Endothelial cell of umbilical vein (primary cell): Measurements from ENCODE around the gene DDX51. TPM values are rescaled to one million over a fixed set of nuclear protein-coding genes. Genes with fewer than 3 reads are reported as not detected.

Source experiments
- BruUV-seq: library from RNA; stranded (reverse); fragments of 400-500 nt; replicated peaks from 2 replicates; lab custom pipeline; 2021; lab: Mats Ljungman, UMichigan
- CTCF ChIA-PET: fragments of 300-600, 350-600 bp; sonication (Branson Sonifier 250); formaldehyde crosslinking; loops from one replicate; lab custom pipeline; 2021; ENCODE audit warnings: antibody characterized with exemption, inconsistent platforms; lab: Charles Lee
- POLR2A ChIA-PET: fragments of 300-600, 350-600 bp; sonication (Branson Sonifier 250); formaldehyde crosslinking; loops from one replicate; lab custom pipeline; 2021; ENCODE audit warnings: antibody characterized with exemption, inconsistent platforms; lab: Charles Lee
- DNase-seq: peaks from one replicate; pipeline ENCODE4 v3.0.0-alpha.2; 2011; ENCODE audit warnings: low read depth, low spot score
- FAIRE-seq: peaks from 2 replicates; lab custom pipeline; 2011; peaks lifted over from hg19 to GRCh38; lab: Jason Lieb, UNC
- H2AFZ ChIP-seq: 2 replicates; pipeline ENCODE4 v1.6.0; 2012; ENCODE audit warnings: low read depth, low read length, control low read depth, inconsistent platforms
- H3K27ac ChIP-seq: 2 replicates; pipeline ENCODE4 v1.5.1; 2011; ENCODE audit warnings: low read depth, mild to moderate bottlenecking, control low read depth, low read length, moderate library complexity; ENCODE audit not compliant: insufficient read depth
- H3K27me3 ChIP-seq, 2 experiments: 2 replicates each; pipeline versions ENCODE4 v1.6.0 to v1.6.1; 2011; ENCODE audit warnings: low read length in 2 of 2, mixed read lengths in 1 of 2; ENCODE audit not compliant: control insufficient read depth in 2 of 2, insufficient read depth in 2 of 2
- H3K36me3 ChIP-seq, 2 experiments: 2 replicates in 1 of 2; 3 replicates in 1 of 2; pipeline ENCODE4 v1.5.1; 2011; ENCODE audit warnings: low read length in 2 of 2, mild to moderate bottlenecking in 1 of 2, moderate library complexity in 1 of 2; ENCODE audit not compliant: control insufficient read depth in 2 of 2, insufficient read depth in 2 of 2; ENCODE audit errors: extremely low read depth in 1 of 2
- H3K4me1 ChIP-seq: 3 replicates; pipeline ENCODE4 v1.5.1; 2011; ENCODE audit warnings: mild to moderate bottlenecking, low read length; ENCODE audit not compliant: control insufficient read depth, insufficient read depth; ENCODE audit errors: extremely low read depth
- H3K4me2 ChIP-seq: 2 replicates; pipeline ENCODE4 v1.6.1; 2011; ENCODE audit warnings: low read length, control low read depth, mixed read lengths; ENCODE audit not compliant: insufficient read depth
- H3K4me3 ChIP-seq, 3 experiments: fragments of 200-600 bp in 1 of 3; sonication (generic), shearing (Covaris generic) in 1 of 3; replicated peaks in 1 of 3; 2 replicates each; pipeline ENCODE4 v1.5.1; 2011 to 2016; ENCODE audit warnings: control low read depth in 3 of 3, low read length in 3 of 3, mild to moderate bottlenecking in 2 of 3, inconsistent platforms in 1 of 3, low read depth in 1 of 3, moderate library complexity in 1 of 3; ENCODE audit not compliant: insufficient read depth in 1 of 3
- H3K79me2 ChIP-seq: 2 replicates; pipeline ENCODE4 v1.6.0; 2012; ENCODE audit warnings: low read length, inconsistent platforms; ENCODE audit not compliant: control insufficient read depth, insufficient read depth
- H3K9ac ChIP-seq: replicated peaks from 2 replicates; pipeline ENCODE3; 2011; ENCODE audit warnings: low read length, control low read depth; ENCODE audit not compliant: insufficient read depth; ENCODE audit errors: extremely low read depth
- H3K9me1 ChIP-seq: replicated peaks from 3 replicates; pipeline ENCODE4 v1.6.0; 2011; ENCODE audit warnings: mild to moderate bottlenecking, low read length; ENCODE audit not compliant: control insufficient read depth, insufficient read depth; ENCODE audit errors: extremely low read depth
- H3K9me3 ChIP-seq: replicated peaks from 2 replicates; pipeline ENCODE4 v1.5.1; 2012; ENCODE audit warnings: low read length, inconsistent platforms; ENCODE audit not compliant: control insufficient read depth, insufficient read depth
- H4K20me1 ChIP-seq: replicated peaks from 2 replicates; pipeline ENCODE3; 2011; ENCODE audit warnings: mild to moderate bottlenecking, low read length; ENCODE audit not compliant: control insufficient read depth, insufficient read depth; ENCODE audit errors: extremely low read depth
- FOS ChIP-seq: IDR thresholded peaks from 2 replicates; pipeline ENCODE4 v1.6.1; 2011; ENCODE audit warnings: mild to moderate bottlenecking, low read length, moderate library complexity, borderline replicate concordance; ENCODE audit not compliant: insufficient read depth
- GATA2 ChIP-seq: IDR thresholded peaks from 2 replicates; pipeline ENCODE4 v1.7.0; 2011; ENCODE audit warnings: low read depth, mild to moderate bottlenecking, moderate library complexity, mixed read lengths, low read length; ENCODE audit not compliant: insufficient read length, insufficient read depth
- MYC ChIP-seq: IDR thresholded peaks from one replicate; pipeline ENCODE4 v1.6.1; 2011; ENCODE audit warnings: mild to moderate bottlenecking, low read depth, low read length
- POLR2AphosphoS5 ChIP-seq: IDR thresholded peaks from 2 replicates; pipeline ENCODE4 v1.6.1; 2012; ENCODE audit warnings: low read depth, mild to moderate bottlenecking, control low read depth, low read length, moderate library complexity; ENCODE audit not compliant: insufficient read depth
- dilution Hi-C: fragments of 300-500 bp; cut with MboI; formaldehyde crosslinking; loops from one replicate; pipeline ENCODE4 v1.15.0; 2019; ENCODE audit warnings: low sequenced_read_pairs; ENCODE audit not compliant: extremely low pct_ligation_motif_present
- intact Hi-C: fragments of 100-400 bp; cut with micrococcal nuclease; formaldehyde crosslinking; loops from one replicate; pipeline ENCODE4 v1.10.0; 2022
- polyA plus RNA-seq, 4 experiments: library from polyadenylated mRNA; depleted of rRNA in 3 of 4; stranded (reverse) in 3 of 4; unstranded in 1 of 4; fragments of >200 nt; gene quantifications; 2 replicates each; pipeline versions ENCODE4 v1.2.1 to v1.2.3, GENCODE V29; 2011 to 2012; ENCODE audit warnings: missing spikeins in 1 of 4
- total RNA-seq: library from RNA; stranded (reverse); gene quantifications from 2 replicates; pipeline ENCODE4 v1.2.3, GENCODE V29; 2021
- TF ChIP-seq, protein P1 (sequence below), 2 donors: IDR thresholded peaks; 1 replicate in 1 of 2; 2 replicates in 1 of 2; pipeline ENCODE4 v1.5.1; 2011; ENCODE audit warnings: low read length in 2 of 2, mild to moderate bottlenecking in 2 of 2, moderate library complexity in 2 of 2, control low read depth in 1 of 2, inconsistent platforms in 1 of 2, low read depth in 1 of 2; ENCODE audit not compliant: insufficient read depth in 1 of 2; ENCODE audit errors: extremely low read depth in 1 of 2
- TF ChIP-seq, protein P2 (sequence below): IDR thresholded peaks from 2 replicates; pipeline ENCODE4 v1.6.1; 2011; ENCODE audit not compliant: insufficient read depth, insufficient read length

The DDX51 gene
- total and polyA plus RNA-seq, 2 donors (not counting 3 experiments of a cell fraction or from before 2014, with no cell fraction given) = 11.4 to 23.5 TPM

GRCh38 chr12:132146772-132147422 lies 2.8 kb upstream of the DDX51 start:
- ChIA-PET CTCF (interaction anchor here (1.2 kb wide), 1 partner anchor 267 kb away, joined by 6 read pairs; no protein-coding TSS in a partner anchor), POLR2A (no interaction called here)
- intact Hi-C loops = no loop called here
- no peaks in the 10 kb centered on the region for H3K27me3 ChIP-seq
- DNase-seq = no peak
- no peak for FAIRE-seq
- H3K4me2 ChIP-seq = no peak overlapping the region
- no peak overlapping the region for H2AFZ ChIP-seq
- no peak overlapping the region for H3K27ac ChIP-seq
- peaks cover 34% of the 10 kb centered on the region for H3K79me2 ChIP-seq
- BruUV-seq = no TSS peak
- no peaks in the 10 kb centered on the region for H4K20me1 ChIP-seq
- peaks cover 0 to 10% of the 10 kb centered on the region in 2 experiments for H3K36me3 ChIP-seq
- dilution Hi-C loops = no loop called here
- no peak overlapping the region for H3K4me3 ChIP-seq
- no peak for TF ChIP-seq POLR2AphosphoS5
- TF ChIP-seq, protein P1, sequence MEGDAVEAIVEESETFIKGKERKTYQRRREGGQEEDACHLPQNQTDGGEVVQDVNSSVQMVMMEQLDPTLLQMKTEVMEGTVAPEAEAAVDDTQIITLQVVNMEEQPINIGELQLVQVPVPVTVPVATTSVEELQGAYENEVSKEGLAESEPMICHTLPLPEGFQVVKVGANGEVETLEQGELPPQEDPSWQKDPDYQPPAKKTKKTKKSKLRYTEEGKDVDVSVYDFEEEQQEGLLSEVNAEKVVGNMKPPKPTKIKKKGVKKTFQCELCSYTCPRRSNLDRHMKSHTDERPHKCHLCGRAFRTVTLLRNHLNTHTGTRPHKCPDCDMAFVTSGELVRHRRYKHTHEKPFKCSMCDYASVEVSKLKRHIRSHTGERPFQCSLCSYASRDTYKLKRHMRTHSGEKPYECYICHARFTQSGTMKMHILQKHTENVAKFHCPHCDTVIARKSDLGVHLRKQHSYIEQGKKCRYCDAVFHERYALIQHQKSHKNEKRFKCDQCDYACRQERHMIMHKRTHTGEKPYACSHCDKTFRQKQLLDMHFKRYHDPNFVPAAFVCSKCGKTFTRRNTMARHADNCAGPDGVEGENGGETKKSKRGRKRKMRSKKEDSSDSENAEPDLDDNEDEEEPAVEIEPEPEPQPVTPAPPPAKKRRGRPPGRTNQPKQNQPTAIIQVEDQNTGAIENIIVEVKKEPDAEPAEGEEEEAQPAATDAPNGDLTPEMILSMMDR (IDR thresholded peaks at IDR 0.05; ENCODE audit: extremely low read depth in 1 of 2, insufficient read depth in 1 of 2, low read depth in 1 of 2, low read length in 2 of 2) = no peak
- no peak for TF ChIP-seq MYC
- no peak for TF ChIP-seq GATA2
- TF ChIP-seq FOS = no peak
- TF ChIP-seq, protein P2, sequence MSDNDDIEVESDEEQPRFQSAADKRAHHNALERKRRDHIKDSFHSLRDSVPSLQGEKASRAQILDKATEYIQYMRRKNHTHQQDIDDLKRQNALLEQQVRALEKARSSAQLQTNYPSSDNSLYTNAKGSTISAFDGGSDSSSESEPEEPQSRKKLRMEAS = no peak
- H3K9ac ChIP-seq = no peak overlapping the region
- H3K9me1 ChIP-seq = no peaks in the 10 kb centered on the region
- no peaks in the 10 kb centered on the region for H3K9me3 ChIP-seq
- H3K4me1 ChIP-seq = peaks cover 14% of the 10 kb centered on the region
